HG03159 (cell line): ENCODE data around the gene CYP4Z1.
"Not testable (repeated sequence)": the region's sequence is repeated elsewhere in the genome, so short reads cannot be mapped to it uniquely, and the experiment has no call there.

ENCODE experiments used
- ATAC-seq: cut with Tn5 transposase; IDR thresholded peaks from one replicate; pipeline ENCODE4 v1.9.1; 2021; ENCODE audit warnings: mild to moderate bottlenecking, moderate library complexity; ENCODE audit not compliant: unreplicated experiment

Gene CYP4Z1, protein sequence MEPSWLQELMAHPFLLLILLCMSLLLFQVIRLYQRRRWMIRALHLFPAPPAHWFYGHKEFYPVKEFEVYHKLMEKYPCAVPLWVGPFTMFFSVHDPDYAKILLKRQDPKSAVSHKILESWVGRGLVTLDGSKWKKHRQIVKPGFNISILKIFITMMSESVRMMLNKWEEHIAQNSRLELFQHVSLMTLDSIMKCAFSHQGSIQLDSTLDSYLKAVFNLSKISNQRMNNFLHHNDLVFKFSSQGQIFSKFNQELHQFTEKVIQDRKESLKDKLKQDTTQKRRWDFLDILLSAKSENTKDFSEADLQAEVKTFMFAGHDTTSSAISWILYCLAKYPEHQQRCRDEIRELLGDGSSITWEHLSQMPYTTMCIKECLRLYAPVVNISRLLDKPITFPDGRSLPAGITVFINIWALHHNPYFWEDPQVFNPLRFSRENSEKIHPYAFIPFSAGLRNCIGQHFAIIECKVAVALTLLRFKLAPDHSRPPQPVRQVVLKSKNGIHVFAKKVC

DNA sequence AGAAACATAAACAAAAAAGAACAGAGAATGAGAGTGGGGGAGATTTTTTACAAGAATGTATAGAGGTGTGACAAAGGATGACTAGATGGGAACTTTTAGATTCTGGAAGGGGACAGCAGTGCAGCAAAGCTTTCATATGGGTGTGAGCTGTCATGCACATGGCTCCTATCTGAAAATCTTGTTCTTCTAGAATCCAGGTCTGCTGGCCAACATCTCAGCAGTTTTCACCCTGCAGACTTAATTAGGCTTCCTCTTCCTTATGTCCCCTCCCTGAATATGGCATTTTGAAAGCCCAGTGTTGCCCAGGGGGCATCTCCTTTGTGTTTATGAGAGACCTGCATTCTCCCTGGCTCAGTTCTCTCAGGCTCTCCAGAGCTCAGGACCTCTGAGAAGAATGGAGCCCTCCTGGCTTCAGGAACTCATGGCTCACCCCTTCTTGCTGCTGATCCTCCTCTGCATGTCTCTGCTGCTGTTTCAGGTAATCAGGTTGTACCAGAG is at the start of gene CYP4Z1:
Gene CYP4Z1 (plus strand): TSS at position 135 of the 498 bp plus-strand sequence. CDS start 260 bp downstream, at position 395.
- no peak for ATAC-seq

DNA sequence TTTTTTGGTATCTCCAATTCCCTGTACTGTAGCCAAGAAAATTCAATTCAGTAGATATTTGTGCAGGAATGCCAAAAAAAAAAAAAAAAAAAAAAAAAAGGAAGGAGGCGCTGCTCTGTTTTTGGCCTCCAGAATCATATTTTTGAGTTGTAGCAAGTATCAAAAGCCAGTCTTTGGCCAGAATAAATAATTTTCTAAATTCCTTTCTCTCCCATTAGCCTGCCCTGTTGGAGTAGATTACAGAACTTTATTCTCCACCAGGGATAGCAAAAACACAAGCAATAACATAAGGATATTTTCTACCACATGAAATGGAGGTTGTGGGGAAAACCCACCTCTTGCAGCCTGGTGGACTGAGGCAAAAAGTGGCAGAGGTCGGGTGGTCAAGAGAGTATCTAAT is 46.0 kb upstream of the CYP4Z1 start:
- no peak for ATAC-seq

DNA sequence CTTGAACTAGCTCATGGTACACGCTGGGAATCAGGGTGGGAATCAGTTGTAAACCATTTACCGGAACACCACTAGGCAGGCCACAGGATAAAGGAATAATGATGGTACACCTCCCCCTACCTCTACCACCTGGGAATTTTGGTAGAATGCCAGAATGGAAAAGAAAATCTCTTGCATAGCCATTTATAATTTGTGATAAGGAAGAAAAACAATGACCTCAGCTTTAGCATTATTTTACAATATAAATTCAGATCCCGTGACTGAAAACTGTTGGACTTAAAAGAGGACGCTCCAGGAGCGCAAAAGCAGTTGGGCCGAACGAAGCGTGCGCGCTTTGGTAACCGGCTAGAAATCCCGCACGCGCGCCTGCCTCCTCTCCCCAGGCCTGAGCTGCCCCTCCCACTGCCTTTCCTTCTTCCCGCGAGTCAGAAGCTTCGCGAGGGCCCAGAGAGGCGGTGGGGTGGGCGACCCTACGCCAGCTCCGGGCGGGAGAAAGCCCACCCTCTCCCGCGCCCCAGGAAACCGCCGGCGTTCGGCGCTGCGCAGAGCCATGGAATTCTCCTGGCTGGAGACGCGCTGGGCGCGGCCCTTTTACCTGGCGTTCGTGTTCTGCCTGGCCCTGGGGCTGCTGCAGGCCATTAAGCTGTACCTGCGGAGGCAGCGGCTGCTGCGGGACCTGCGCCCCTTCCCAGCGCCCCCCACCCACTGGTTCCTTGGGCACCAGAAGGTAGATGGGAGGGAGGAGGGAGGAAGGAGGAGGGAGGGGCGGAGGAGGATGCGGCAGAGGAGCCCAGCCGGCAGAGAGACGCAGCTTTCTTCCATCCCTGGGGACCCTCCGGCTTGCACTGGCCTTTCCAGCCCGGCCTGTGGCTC is 43.5 kb upstream of the CYP4Z1 start, which contains the start of gene CYP4X1:
Gene CYP4X1 (plus strand): TSS at position 402 of the 873 bp plus-strand sequence. CDS start 149 bp downstream, at position 551.
- ATAC-seq: no peak

DNA sequence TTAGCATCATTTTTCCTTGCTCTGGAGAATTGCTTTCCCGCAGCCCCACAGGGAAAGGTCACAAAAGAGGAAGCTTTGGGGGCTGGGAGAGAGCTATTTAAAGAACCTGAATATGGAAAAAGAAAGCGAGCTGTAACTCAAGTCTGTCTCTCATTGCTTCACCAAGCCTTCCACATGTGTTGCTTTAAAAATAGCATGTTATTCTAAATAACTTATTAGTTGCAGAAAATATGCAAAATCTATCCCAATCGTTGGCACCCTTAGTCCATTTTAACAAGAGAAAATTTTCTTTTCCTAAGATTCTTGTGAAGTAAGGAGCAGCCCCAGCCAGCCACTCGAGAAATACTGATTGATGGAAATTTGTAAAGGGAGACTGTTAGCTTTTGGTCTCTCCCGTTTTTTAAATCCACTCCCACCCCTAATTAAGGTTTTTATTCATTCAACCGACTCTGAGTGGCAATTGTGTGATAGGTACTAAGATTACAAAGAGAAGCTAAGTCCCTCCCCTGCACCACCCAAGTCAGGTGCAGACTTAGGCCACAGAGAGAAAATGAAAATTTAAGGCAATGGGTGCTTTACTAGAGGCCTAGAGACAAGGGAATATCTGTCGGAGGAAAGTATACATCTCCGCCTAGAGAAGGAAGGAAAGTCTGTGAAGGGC is 42.8 kb upstream of the CYP4Z1 start:
- ATAC-seq: no peak

DNA sequence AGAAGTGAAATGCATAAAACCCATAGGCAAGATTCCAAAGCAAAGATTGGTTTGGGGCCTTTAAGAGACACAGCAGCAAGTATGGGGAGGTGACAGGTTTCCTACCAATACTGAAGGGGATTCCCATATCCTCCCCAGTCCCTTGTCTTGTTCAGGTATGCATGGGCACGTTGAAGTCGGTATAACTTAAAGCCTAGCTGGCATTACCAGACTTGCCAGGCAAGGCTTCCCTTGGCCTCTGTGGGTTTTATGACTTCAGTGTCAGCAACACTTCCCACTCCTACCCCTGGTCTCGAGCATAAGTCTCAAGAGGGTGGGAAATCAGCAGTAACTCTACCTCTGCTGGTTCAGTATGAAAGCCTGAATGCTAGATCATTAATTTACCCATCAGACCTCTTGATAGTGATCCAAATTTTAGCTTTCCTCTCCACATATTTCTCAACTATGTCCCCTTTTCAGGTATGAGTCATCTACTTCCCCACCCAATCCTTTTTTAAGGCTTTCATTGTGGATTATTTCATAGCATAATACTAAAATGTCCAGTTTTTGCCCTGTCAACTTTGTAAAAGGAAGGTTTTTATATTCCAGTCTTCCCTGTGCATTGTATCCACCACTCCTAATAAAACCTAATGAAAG is 36.7 kb upstream of the CYP4Z1 start:
- no peak for ATAC-seq

DNA sequence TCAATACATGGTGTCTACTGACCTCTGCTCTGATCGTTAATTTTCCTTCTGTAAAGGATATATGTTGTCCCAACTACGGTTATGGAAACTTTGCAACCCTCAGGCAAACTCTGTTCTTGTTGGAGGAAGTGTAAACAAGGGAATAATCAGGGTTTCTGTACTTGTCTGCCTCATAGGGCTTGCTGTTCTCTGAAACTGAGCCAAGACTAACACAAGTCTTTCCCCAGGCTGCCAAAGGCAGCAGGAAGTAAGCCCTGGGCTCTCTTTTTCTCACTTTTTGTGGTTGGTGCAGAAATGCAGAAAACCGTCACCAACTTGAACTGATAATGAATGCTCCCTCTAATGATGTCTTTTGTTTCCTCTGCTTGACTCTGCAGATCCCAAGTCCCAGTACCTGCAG is 36.0 kb upstream of the CYP4Z1 start:
- ATAC-seq: no peak

DNA sequence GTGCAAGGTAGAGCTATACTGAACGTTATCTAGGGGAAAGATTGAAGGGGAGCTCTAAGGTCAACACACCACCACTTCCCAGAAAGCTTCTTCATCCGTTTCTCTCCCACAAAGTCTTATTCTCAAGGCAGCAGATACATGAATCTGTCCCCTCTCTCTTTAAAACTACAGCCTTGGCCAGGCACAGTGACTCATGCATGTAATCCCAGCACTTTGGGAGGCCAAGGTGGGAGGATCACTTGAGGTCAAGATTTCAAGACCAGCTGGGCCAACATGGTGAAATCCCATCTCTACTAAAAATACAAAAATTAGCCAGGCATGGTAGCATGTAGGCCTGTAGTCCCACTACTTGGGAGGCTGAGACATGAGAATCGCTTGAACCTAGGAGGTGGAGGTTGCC is 35.4 kb upstream of the CYP4Z1 start:
- no peak for ATAC-seq

DNA sequence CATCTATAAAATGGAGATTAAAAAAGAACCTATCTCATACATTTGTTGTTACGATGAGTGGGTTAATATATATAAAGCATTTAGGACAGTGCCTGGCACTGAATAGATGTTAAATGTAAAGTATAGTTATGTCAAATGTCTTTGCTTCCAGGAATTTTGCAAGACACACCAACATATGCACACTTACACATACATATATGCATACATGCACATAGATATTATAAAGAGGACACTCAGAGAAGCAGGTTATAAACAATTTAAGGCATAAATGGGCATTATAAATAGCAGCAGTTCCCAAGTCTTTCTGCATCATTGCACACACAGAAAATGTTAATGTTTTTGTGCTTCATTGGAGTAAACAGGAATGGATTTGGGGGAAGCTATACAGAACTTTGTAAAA is 30.3 kb upstream of the CYP4Z1 start:
- no peak for ATAC-seq

DNA sequence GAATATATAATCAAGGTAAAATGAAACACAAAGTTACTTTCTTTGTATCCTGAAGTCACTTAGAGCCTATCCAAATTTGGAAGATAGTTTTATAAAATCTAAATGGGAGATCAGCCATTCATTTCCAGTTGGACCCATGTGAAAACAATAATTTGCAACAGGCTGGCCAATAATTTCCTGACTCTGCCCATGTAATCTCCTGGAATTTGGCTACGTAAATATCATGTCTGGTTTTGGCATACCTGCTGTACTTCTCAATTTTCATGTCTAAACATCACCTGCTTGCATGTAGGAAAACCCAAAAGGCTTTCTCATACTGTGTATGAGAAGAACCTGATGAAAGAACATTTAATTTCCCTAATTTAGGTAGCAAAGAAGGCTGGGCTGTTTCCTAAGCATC is 7.7 kb upstream of the CYP4Z1 start:
- ATAC-seq: no peak

DNA sequence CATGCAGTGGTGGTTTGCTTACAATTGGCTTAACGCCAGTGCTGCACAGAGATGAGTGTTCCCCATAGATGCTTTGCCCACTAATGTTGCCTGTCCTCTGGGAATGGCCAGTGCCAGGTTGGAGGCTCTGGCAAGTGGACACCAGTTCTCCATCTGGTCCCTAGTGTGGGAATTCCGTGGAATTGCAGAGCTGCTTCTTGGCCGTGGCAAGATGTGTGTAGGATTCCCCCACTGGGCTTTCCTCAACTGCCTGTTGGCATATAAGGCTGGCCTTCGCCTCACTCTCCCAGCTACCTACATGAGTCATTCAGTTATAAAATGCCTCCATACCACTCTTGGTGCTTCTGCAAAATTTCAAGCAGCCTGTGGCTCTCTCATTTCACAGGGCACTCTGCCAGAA is 2.0 kb downstream of the CYP4Z1 start:
- ATAC-seq: not testable (repeated sequence)

DNA sequence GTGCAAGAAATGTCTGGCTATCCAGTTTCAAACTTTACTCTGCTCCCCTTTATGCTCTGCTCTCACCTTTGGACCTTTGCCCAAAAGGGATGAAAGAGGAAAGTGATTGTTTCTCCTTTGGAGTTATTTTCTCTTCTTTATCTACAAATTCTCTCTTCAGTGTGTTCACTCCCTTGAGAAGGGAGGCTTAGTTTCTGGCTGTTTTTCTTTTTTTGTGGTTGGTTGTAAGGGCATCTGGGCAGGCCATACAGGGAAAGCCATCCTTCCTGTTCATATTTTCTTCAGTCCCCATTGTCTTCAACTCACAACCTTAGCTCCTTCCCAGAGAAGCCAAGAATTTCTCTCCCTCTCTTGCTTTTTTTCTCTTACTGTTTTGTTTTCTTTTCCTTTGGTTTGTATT is 2.5 kb downstream of the CYP4Z1 start:
- ATAC-seq: not testable (repeated sequence)

DNA sequence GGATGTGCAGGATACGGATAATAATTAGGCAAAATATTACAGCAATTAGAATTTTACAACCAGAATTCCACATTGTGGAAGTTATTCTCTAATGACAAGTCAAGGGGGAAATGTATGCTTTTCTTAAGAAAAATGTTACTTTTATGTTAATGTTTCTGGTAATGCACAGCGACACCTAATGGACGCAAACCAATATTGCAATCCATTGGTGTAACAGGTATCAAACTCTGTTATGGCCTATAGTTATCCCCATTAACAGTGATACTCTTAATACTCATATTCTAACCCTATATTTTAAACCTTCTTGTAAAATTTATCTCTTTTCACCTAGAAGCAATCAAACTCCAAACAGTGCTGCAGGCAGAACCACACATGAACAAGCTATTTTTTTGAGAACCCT is 22.3 kb downstream of the CYP4Z1 start:
- ATAC-seq: peak; percentile 60

DNA sequence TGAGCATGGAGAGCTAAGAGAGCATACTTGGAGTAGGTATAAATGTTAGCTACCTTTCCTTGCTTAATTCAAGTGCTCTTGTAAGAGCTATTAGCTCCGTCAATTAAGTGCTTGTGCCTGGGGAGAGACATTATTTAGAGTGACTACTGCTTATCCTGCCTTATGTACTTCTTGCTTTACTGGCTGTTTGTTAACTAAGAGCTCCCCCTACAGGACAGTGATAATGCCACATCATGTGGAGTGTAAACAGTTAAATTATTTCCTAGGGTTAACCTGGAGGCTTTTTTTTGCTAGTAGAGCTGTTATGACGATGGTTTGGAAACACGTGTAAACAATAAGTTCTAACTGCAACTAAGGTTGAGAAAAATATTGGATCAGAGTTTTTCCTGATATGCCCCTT is 24.4 kb downstream of the CYP4Z1 start:
- ATAC-seq: not testable (repeated sequence)

DNA sequence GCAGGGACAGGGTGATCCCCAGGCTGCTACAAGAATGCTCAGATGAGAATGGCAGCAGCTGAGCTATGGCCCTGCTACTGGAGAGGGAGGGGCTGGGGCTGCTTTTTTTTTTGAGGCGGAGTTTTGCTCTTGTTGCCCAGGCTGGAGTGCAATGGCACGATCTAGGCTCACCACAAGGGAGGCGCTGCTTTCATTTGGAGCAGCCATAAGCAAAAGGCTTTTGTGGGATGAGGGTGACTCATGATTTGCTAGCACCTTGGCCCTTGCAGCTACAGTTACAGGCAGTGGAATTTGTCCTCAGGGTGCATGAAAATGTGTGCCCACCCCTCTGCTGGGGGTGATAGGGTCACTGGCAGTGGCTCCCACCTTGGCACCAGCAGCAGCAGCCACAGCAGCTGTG is 37.8 kb downstream of the CYP4Z1 start:
- no peak for ATAC-seq

DNA sequence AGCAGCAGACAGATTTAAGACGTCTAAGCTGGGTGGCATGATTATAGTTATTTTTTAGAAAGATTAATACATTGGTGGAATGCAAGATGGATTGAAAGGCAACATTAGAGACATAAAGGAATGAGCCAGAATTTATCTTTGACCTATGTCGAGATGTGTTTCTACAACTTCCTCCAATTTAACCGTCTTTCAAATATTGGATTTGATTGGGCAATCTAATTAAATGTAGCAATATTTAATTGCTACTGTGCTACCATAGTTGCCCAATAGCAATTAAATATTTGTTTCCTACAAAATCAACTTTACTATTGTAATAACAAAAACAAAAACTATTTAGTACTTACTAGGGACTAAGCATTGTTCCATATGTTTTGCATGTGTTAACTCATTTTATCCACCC is 39.8 kb downstream of the CYP4Z1 start:
- no peak for ATAC-seq

DNA sequence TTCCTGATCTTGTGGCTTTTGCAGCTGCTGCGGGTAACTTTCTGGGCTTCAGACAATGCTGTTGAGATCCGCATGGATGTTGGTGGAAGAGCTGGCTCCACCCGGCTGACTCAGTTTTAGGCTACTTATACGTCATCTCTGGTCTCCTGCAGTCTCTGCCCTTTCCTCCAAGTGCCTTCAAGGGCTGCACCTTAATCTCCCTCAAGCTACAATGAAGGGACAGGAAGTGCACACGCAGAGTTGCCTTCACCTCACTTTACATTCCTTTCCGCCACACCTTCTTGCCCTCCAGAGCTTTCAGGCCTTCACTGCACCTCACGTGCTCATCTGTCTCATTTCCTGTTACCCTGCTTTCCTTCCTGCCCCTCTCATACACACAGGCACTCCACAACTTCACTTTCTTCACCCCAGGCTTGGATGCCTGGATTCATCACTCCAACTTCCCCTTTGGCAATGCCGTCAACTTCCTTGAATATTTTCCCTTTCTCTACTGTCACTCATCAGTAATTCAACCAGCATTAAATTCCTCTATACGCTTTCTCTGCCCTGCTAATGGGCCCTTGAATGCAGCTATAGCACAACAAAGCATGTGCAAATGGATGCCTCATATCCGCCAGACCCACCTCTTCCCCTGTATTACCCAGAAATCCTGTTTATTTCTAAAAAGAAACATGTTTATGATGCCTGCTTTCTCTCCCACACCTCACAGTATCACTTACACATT is 41.0 kb downstream of the CYP4Z1 start:
- ATAC-seq: not testable (repeated sequence)

DNA sequence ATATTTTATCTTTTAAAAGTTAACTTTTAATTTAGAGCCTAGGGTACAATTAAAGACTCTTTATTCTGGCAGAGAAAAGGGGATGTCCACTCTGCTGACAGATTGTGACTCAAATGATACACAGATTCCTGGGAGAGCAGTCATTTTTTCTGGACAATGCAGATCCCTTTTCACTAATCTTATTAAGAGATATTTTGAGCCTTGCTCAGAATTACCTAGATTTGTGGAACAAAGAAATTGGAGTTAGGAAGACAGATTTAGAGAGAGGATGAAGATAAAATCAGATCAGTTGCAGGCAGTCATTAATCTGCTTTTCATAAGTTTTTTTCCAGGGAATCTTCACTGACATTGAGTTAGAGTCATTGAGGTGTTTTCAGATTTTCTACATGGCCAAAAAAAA is 42.5 kb downstream of the CYP4Z1 start:
- not testable (repeated sequence) for ATAC-seq

DNA sequence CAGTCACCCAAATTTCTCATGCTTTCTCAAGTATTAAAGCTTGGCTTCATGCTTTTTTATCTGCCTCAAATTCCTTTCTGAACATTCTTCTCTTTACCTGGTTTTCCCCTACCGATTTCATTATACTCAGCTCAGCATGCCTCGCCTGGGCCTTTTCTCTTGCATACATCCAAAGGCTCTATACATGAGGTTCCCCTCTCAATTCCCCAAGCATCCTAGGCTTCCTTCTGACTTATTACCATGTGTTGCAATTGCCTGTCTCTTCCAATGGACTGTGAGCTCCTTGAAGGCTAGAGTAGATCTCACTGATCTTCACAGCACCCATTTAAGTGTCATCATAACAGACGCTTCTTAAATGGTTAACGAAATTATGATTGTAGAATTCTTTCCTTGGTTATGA is 46.1 kb downstream of the CYP4Z1 start:
- no peak for ATAC-seq

DNA sequence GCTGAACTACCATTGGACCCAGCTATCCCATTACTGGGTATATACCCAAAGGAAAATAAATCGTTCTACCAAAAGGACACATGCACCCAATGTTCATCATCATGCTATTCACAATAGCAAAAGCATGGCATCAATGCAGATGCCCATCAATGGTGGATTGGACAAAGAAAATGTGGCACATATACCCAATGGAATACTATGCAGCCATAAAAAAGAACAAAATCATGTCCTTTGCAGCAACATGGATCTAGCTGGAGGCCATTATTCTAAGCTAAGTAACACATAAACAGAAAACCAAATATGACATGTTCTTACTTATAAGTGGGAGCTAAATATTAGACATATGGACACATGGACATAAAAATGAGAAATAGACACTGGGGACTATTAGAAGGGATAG is 54.0 kb downstream of the CYP4Z1 start:
- not testable (repeated sequence) for ATAC-seq

DNA sequence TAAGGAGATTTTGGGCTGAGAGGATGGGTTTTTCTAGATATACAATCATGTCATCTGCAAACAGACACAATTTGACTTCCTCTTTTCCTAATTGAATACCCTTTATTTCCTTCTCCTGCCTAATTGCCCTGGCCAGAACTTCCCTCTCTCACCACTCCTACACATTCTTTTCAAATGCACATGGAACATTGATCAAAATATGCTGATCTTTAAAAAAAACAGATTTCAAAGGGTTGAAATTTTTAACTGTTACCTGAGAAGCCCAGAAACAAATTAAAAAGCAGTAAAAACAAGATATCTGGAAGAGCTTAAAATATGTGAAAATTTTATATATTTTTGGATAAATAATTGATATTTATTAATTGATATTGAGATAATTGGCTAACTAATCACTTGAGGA is 57.8 kb downstream of the CYP4Z1 start:
- ATAC-seq: not testable (repeated sequence)
